Stimulated activated CD4-positive, alpha-beta T cell treated with anti-CD3 and anti-CD28 coated beads, Interleukin-1b, Interleukin-23, amount 100 ng/mL, for 24 hours (primary cell): Measurements from ENCODE around the gene SCGB2A2.
A peak's percentile ranks its signal among the peaks of the same experiment; 100 is the strongest.

Experiments
- DNase-seq, 4 experiments: peaks; one replicate each; pipeline ENCODE4 v3.0.0-alpha.2; 2020; ENCODE audit warnings: low read depth in 4 of 4, low spot score in 1 of 4

SCGB2A2 gene

DNA sequence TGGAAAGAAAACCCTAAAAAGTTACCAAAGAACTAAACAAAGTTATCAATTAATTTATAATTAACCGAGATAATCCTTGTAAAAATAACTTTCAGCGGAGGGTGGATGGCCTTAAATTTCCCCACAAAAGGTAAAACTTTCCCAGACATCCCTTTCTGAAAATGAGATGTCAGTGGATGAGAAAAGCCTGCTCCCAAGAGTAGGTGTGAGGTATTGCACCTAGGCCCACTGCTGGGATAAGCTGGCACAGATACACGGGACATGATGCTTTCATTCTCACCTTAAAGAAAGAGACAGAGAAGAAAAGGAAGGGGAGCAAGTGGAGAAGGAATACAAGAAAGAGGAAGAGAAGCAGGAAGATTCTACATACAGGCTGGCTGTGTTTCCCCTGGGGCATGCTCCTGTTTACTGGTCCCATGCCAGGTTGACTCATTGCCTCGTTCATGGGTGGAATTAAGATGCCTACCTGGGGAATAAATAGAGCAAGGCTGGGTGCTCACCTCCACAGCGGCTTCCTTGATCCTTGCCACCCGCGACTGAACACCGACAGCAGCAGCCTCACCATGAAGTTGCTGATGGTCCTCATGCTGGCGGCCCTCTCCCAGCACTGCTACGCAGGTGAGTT lies at the start of gene SCGB2A2:
Gene SCGB2A2, plus strand, starts transcription at position 505 of the 625 bp plus-strand sequence. Its CDS starts 59 bp downstream, at position 564.
- no peak for DNase-seq

DNA sequence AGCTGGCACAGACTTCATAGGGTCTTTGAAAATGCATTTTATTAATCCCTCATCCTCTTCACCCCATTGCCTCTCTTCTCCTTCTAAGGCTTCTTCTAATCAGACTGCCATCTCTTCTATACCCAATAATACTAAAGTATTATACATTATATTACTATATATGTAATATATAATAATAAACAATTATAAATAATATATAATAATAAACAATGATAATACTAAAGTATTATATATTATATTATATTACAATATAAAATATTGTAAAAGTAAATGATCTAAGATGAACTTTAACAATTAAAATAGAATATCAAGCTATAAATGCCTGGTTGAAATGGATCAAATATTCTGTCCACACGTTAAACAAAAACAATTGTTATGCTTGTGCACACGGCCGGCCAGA lies 48.5 kb upstream of the SCGB2A2 start:
- no peak for DNase-seq

DNA sequence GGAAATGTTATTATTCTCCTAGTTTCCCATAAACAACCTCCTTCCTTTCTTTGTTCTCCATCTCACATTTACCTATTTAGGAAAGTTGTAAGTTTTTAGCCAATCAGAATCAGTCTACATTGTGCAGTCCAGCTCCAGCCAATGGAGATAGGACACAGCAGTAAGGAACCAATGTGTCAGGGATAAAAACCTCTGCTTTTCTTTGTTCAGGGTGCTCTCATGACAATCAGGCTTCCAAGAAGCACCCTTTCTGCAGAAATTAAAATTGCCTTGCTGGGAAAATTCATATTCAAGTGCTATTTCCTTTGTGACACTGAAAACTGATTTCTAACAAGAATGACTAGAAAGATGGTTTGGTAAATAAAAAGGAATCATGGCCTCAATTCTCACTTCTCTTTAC lies 46.9 kb upstream of the SCGB2A2 start:
- no peak for DNase-seq

DNA sequence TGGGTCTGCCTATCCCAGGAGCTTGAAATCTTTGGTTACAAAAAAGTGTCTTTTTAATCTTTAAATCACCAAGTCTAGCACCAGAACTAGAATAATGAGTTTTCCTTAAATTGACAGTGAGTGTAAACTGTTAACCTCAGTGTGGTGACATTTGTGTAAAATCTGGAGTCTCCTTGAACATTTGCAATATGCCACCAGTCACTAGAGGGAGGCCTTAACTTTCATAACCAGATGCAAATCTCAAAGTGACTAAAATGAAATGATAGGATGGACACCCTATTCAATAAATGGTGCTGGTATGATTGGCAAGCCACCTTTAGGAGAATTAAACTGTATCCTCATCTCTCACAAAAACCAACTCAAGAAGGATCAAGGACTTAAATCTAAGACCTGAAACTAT lies 36.2 kb upstream of the SCGB2A2 start:
- no peak for DNase-seq

DNA sequence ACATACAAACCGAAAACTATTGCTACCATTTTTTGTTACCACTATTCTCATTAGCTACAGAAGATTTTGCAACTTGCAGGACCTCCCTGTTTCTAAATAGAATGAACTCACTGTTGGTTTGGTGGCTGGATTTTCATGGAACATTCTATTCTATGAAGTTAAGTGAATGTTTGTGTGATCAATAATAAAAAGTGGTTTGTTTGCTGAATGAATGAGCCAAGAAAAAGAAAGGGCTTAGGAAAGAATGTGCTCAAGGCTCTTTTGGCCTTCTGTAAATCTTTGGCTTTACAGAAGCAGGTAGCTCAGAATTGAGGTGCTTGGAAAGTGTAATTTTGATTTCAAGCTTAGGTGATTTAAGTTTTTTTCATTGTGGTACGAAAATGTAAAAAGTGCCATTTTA lies 33.8 kb upstream of the SCGB2A2 start:
- DNase-seq, result no peak

DNA sequence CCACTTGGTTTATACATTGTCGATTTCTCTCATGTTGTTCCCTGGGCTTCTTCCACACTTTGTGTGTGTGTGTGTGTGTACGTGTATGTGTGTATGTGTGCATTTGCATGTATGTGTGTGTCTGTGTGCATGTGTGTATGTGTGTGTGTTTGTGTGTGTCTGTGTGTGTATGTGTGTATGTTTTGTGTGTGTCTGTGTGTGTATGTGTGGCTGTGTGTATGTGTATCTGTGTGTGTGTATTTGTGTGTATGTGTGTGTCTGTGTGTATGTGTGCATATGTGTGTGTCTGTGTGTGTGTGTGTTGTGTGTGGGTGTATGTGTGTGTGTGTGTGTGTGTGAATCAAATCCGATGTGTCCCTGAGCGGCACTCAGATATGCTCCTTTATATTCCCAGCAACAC lies 32.5 kb upstream of the SCGB2A2 start:
- DNase-seq, result no peak

DNA sequence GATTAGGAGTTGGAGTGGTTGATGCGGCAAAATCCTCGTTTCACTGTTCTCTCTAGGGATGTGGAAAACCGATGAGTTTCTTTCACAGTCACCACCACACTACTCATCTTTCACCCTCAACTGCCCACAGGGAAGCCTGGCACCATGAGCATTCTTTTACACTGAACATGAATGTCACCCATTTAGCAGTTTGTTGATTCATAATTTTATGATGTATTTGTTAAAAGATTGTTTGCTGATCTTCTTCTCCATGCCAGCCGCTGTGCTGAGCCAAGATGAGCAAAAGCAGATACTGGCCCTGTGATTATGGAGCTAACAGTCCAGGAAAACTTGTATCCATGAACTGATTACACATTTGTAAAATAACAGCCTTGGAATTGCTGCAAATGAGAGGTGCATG lies 31.8 kb upstream of the SCGB2A2 start:
- no peak for DNase-seq

DNA sequence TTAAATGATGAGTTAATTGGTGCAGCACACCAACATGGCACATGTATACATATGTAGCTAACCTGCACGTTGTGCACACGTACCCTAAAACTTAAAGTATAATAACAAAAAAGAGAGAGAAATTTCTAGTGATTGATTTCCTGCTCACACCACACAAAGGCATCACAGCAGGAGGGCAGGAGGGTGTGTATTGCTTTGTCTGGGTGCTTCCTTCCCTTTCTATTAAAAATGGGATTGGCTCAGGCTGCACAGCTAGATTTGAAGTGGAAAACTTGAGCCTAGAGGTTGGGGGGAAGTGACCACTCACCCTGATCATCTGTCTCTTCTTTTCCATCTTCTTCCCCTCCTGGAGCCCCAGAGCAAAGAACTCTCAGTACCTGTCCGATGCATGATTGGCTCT lies 28.9 kb upstream of the SCGB2A2 start:
- DNase-seq, result no peak

DNA sequence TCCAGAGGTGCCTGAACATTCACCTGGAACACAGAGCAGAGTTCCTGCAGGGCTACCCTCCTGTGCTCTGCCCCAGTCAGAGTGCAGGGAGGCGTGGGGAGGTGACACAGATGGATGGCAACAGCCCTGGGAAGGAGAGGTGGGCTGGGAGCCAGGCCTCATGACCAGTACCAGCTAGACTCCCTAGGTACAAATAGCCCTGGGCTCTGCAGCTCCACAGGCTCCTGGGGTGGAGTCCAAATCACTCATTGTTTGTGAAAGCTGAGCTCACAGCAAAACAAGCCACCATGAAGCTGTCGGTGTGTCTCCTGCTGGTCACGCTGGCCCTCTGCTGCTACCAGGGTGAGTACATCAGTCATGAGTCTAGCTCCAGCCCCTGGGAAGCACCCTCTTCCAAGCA lies 27.9 kb upstream of the SCGB2A2 start, which contains the start of gene SCGB1D2:
Gene SCGB1D2, plus strand, starts transcription at position 219 of the 400 bp plus-strand sequence. Its CDS starts 69 bp downstream, at position 288.
- no peak for DNase-seq

DNA sequence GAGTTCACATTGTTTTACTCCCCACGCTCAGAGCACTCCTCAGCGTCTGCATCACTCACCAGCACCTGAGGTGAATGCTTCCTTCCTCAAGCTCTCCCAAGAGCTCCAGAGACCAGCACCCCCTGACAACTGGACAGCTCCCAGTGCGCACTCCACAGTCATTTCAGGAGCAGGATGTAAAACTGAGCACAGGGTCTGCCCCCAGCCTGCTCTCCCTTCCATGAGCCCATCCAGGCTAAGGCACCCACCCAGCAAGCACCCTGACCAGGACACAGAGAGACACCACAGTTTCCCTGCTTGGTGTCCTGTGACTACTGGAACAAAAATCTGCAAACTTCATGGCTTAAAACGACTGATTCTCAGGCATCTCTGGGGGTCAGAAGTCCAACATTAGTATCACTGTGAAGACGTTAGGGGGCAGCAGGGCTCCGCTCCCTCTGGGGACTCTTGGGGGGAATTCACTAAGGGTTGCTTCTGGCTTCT lies 24.6 kb upstream of the SCGB2A2 start:
- DNase-seq, result no peak

DNA sequence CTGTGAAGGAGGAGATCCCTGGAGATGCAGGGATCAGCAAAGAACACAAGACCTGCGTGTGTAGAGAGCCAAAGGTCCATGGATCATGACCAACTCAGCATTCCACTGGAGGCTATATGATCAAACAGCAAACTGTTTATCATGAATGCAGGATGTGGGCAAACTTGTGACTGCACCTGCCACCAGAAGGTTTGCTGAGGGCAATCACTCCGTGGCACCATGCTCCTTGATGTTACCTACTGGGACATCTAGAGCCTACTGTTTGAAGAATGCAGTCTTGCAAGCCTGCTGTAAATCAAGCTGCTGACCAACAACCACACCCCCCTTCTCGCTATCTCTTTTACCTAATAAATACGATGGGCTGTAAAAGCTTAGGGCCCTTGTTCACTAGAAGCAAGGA lies 18.3 kb upstream of the SCGB2A2 start:
- no peak for DNase-seq

DNA sequence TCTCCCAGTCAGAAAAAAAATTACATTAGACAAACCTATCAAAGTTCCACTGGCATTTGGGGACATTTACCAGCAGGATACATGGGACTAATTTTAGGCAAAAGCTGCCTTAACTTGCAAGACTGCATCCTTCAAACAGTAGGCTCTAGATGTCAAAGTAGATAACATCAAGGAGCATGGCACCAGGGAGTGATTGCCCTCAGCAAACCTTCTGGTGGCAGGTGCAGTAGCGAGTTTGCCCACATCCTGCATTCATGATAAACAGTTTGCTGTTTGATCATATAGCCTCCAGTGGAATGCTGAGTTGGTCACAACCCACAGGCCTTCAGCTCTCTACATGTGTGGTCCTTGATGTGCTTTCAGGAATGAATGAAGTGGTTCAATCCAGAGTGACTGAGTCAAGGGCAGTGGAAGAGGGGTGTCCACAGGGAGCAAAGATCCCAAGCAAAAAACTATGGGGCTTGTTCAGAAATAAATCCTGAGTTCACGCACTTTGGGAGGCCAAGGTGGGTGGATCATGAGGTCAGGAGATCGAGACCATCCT lies 15.9 kb upstream of the SCGB2A2 start:
- DNase-seq, result no peak

DNA sequence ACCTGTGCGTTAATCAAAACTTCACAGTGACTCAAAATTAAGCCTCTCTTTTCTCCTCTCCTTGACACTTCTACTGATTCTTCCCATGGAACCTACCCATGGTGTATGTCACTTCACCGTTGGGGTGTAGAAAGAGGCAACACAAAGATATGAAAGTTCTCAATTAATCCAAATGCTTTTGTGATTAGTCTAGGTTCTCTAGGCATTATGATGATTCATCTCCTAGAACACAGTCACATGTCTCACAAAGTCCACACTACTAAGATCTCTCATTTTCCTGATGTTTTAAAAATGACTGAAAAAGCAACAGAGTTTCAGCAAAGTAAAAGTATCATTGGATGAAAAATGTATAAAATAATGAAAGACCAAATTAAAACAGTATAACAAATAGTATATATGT lies 13.7 kb upstream of the SCGB2A2 start:
- DNase-seq, result no peak

DNA sequence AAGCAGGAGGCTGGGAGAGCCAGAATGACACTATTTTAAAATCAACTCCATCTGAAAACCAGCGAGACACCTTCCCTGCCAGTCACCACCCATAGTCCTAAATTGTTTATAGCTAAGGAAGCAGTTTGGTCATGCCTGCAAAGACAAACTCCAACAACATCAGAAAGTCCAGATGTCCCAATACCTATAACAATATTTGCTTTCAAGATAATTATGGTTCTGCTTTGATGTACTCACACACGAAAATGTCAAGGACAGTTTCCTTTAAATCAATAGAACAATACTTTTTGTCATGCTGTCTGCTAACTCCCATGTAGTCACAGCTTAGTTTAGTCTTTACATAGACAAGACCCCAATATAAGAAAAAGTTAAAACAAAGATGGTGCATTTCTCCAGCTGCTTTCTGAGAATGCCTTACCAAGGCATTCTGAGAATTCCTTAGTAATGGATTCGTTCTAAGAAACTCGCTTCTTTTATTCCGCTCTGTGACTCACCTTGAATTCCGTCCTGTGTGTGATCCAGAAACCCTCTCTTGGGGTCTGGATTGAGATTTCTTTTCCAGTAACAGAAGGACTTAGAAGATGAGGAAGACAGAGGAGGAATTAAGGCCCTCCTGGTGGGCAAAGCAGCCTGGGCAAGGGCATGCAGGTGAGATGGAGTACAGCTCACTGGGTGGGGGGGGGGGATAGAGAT lies 9.6 kb upstream of the SCGB2A2 start:
- no peak for DNase-seq

DNA sequence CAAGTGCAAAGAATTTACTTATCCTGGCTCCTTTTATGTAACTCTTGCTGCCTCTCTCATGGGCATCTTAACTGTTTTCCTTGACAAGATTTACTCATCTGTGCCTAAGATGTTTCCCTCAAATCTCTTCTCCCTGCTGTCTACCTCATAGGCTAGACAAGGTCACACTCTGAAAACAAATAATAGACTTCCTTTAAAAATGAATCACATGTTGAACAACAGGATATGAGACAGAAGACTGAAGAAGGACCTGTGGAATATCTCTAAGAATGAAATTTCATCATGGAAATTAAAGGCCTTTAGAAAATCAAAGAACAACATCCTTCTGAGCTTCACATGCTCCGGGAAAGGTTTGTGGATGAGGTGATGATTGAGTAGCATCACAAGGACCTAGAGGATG lies 6.0 kb upstream of the SCGB2A2 start:
- DNase-seq, result no peak

DNA sequence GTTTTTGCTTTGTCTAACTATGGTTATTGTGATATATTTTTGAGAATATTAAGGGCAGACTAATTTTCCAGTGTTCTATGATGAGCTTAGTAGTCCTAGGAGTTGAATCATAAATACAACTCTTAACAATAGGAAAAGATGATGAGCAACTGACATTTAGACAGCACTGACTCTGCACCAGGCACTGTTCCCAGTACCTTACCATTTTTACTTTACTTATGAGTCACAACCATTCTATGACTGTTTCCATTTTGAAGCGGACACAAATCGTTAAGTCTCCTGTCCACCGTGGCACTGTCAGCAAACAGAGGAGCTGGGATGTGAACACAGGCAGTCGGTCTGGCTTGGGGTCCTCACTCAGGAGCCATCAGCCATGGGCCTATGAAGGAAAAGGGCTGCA lies 3.4 kb upstream of the SCGB2A2 start:
- peak in 1 of 4 experiments; percentile 7 for DNase-seq

DNA sequence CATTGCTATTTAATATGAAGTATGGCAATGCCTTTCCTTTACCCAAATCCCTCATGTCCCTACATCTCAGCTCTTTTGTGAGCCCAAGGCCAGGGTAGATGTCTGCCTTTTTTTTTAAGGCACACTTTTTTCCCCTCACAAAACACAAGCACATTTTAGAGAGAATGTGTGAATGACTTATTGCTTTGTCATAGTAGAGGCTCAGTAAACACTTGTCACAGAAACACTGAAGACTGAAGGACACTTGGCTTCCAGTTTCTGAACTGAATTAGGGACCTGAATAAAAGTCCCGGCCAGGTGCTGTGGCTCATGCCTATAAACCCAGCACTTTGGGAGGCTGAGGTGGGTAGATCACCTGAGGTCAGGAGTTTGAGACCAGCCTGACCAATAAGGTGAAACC lies 2.9 kb upstream of the SCGB2A2 start:
- DNase-seq, result no peak

DNA sequence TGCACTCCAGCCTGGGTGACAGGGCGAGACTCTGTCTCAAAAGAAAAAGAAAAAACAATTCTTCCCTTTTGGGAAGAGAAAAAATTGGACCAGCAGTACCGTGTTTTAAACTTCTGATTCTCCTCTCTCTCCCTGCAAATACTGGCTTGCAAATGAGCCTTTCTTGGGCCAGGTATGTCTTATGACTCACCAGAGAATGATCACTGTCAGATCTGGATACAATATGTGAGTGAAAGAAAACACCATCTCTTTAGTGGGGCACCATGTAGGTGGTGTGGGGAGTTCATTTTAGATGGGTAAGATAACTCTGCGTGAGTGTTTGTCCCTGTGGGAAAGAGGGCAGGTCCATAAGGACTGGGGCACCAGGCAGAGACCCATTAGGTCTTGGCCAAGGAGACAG lies 2.4 kb upstream of the SCGB2A2 start:
- DNase-seq, result no peak

DNA sequence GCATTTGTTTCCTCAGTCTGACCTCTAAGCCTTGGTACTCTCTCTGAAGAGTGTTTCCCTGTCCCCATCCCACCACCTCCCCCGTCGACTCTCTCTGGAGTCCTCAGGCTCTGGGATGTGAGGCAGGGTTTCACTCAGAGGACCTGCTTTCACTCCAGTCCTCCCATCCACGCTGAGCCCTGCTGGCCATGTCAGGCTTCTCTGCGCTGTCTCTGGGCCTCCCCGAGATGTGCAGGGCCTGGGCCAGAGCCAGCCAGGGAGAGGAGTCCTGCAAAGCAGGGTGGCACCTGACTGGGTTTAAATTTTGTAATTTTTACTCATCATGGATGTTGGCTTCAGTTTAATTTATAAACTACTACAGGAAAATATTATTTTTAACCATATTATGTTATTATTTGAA lies 3.3 kb downstream of the SCGB2A2 start:
- no peak for DNase-seq

DNA sequence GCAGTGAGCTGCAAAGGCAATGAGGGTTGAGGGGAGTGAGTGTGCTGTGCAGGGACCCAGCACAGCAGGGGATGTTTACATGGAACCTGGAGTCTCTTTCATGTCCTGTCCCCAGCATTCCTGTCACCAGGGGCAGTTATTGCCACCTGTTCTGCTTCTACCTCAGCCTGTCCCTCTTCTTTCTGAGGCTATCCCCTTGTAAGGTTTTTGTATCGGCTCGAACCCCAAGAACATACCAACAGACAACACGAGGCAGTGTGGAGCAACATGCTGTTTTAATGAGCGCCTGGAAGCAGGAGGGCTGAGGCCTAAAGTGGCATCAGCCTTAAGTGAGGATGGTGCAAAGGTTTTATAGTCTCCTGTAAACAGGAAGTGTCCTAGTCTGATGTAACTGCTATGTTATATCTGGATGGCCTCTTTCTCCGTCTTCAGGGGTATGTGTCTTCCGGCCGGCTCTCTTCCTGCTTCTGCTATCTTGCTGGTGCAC lies 3.9 kb downstream of the SCGB2A2 start:
- DNase-seq, result no peak

DNA sequence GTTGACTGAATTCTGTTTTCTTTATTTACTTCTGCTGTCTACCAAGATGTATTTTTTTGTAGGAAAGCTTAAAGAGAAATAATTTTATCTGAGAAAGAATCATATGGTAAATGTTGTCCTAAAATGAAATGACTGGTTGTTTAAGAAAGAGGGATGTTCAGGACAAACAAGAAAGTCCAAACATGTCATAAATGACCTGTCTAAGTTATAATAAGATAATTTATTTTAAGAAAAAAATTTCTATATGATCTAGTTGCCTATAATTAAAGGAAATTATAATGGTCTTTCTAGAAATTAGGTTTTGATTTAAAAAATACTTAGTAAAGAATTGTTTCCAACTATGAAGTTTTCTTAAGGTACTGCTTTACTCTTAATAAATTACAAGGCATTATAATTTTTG lies 10.5 kb downstream of the SCGB2A2 start:
- no peak for DNase-seq

DNA sequence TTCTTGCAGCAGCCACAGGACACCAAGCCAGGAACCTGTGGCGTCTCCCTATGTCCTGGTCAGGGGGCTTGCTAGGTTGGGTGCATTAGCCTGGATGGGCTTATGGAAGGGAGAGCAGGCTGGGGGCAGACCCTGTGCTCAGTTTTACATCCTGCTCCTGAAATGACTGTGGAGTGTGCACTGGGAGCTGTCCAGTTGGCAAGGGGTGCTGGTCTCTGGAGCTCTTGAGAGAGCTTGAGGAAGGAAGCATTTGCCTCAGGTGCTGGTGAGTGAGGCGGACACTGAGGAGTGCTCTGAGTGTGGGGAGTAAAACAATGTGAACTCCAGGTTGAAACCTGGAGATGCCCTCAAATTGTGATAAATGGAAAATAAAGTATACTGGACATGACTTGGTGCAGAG lies 25.5 kb downstream of the SCGB2A2 start:
- DNase-seq, result no peak
